Panc1 (cell line): ENCODE results near the gene LRRK1.

Source experiments
- POLR2AphosphoS5 ChIP-seq: IDR thresholded peaks from 2 replicates; pipeline ENCODE4 v1.6.1; 2012; ENCODE audit warnings: mild to moderate bottlenecking, low read depth, low read length, moderate library complexity
- SIN3A ChIP-seq: IDR thresholded peaks from 2 replicates; pipeline ENCODE4 v1.6.1; 2012; ENCODE audit warnings: low read depth, mild to moderate bottlenecking, low read length, moderate library complexity, borderline replicate concordance; ENCODE audit not compliant: insufficient read depth
- TCF7L2 ChIP-seq: IDR thresholded peaks from 2 replicates; pipeline ENCODE4 v1.6.1; 2011; ENCODE audit warnings: mild to moderate bottlenecking, low read depth, low read length, inconsistent platforms
- TF ChIP-seq, protein P1 (sequence below): fragments of 450-650 bp; IDR thresholded peaks from 2 replicates; pipeline ENCODE4 v1.5.1; 2017; ENCODE audit warnings: mild to moderate bottlenecking
- TF ChIP-seq, protein P2 (sequence below), 2 experiments: IDR thresholded peaks; 2 replicates each; pipeline ENCODE4 v1.6.1; 2011 to 2012; ENCODE audit warnings: low read depth in 2 of 2, control low read depth in 1 of 2, low read length in 1 of 2, mild to moderate bottlenecking in 1 of 2, moderate library complexity in 1 of 2; ENCODE audit not compliant: insufficient read depth in 1 of 2

DNA sequence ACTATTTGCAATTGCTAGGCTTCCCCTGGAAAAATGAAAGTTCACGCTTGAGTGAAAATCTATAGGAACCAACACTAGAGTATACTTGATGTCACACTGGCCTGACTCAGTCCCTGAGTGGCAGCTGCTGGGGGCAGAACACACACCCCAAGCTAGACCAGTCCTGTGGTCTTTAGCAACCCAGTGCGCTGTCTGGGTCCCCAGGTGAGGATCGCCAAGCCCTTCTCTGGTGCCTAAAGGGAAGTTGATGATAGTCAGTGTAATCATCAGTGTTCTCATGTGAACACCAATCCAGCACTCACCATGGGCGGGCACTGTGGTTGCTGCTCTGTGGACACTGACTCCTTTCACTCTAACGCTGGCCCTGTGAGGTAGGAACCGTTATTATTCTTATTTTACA, 28.3 kb upstream of the LRRK1 start:
- TF ChIP-seq, protein P1, sequence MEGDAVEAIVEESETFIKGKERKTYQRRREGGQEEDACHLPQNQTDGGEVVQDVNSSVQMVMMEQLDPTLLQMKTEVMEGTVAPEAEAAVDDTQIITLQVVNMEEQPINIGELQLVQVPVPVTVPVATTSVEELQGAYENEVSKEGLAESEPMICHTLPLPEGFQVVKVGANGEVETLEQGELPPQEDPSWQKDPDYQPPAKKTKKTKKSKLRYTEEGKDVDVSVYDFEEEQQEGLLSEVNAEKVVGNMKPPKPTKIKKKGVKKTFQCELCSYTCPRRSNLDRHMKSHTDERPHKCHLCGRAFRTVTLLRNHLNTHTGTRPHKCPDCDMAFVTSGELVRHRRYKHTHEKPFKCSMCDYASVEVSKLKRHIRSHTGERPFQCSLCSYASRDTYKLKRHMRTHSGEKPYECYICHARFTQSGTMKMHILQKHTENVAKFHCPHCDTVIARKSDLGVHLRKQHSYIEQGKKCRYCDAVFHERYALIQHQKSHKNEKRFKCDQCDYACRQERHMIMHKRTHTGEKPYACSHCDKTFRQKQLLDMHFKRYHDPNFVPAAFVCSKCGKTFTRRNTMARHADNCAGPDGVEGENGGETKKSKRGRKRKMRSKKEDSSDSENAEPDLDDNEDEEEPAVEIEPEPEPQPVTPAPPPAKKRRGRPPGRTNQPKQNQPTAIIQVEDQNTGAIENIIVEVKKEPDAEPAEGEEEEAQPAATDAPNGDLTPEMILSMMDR: no peak
- TF ChIP-seq, protein P2, sequence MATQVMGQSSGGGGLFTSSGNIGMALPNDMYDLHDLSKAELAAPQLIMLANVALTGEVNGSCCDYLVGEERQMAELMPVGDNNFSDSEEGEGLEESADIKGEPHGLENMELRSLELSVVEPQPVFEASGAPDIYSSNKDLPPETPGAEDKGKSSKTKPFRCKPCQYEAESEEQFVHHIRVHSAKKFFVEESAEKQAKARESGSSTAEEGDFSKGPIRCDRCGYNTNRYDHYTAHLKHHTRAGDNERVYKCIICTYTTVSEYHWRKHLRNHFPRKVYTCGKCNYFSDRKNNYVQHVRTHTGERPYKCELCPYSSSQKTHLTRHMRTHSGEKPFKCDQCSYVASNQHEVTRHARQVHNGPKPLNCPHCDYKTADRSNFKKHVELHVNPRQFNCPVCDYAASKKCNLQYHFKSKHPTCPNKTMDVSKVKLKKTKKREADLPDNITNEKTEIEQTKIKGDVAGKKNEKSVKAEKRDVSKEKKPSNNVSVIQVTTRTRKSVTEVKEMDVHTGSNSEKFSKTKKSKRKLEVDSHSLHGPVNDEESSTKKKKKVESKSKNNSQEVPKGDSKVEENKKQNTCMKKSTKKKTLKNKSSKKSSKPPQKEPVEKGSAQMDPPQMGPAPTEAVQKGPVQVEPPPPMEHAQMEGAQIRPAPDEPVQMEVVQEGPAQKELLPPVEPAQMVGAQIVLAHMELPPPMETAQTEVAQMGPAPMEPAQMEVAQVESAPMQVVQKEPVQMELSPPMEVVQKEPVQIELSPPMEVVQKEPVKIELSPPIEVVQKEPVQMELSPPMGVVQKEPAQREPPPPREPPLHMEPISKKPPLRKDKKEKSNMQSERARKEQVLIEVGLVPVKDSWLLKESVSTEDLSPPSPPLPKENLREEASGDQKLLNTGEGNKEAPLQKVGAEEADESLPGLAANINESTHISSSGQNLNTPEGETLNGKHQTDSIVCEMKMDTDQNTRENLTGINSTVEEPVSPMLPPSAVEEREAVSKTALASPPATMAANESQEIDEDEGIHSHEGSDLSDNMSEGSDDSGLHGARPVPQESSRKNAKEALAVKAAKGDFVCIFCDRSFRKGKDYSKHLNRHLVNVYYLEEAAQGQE (IDR thresholded peaks at IDR 0.05; ENCODE audit: insufficient read depth in 1 of 2, low read depth in 2 of 2, low read length in 1 of 2): no peak
- TF ChIP-seq POLR2AphosphoS5 (no peak), SIN3A (no peak), TCF7L2 (no peak)
